Astrocyte of the cerebellum (primary cell): ENCODE measurements around the gene POR.

Experiments used
- DNase-seq: peaks from one replicate; pipeline ENCODE4 v3.0.0-alpha.2; 2011; ENCODE audit warnings: low read depth
- H3K4me3 ChIP-seq: 2 replicates; pipeline ENCODE4 v1.5.1; 2011; ENCODE audit warnings: mild to moderate bottlenecking, low read depth, low read length, moderate library complexity
- CTCF ChIP-seq: IDR thresholded peaks from 2 replicates; pipeline ENCODE4 v1.5.1; 2012; ENCODE audit warnings: low read length, low read depth, moderate library complexity, mild to moderate bottlenecking; ENCODE audit errors: missing control alignments
- in situ Hi-C: cut with HindIII; loops from 2 replicates; pipeline ENCODE4 v1.10.0; 2017; ENCODE audit warnings: low sequenced_read_pairs

Gene POR

DNA sequence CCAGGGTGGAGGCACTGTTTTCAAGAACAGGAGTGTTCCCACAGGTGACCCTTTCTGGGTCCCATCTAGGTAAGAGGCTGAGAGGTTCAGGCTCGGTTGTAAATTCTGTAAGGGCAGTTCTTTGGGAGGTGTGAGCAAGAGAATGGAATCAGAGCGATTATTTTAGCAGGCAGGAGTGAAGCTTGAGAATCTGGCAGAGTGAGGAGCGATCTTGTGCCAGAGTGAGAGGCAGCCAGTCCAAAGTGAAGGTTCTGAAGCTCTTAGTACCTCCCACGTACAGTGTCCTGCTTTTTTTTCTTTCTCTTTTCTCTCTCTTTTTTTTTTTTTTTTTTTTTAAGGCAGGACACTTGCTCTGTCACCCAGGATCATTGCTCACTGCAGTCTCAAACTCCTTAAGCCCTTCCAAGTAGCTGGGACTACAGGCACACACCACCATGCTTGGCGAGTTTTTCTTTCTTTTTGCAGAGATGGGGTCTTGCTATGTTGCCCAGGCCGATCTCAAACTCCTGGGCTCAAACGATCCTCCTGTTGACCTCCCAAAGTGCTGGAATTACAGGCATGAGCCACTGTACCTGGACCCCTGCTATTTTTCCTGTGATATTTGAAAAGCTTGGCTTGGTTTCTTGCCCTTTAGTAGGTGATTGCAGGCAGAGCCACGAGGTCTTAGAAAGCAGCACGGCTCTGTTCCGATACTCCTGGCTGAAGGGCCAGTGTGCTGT is 10.9 kb downstream of the POR start:
- DNase-seq, result no peak
- H3K4me3 ChIP-seq, result no peak overlapping the region
- TF ChIP-seq CTCF, result no peak
- in situ Hi-C loops, result no loop called here

GRCh38 chr7:75928568-75928914 is 13.6 kb downstream of the POR start:
- H3K4me3 ChIP-seq, result no peak overlapping the region
- no peak for TF ChIP-seq CTCF

GRCh38 chr7:75931680-75932079 is 16.7 kb downstream of the POR start:
- in situ Hi-C loops, result no loop called here
- DNase-seq, result no peak
- TF ChIP-seq CTCF, result no peak
- no peak overlapping the region for H3K4me3 ChIP-seq

More at GRCh38 chr7:75928568-75928914, 13.6 kb downstream of the POR start:
- in situ Hi-C loops, result no loop called here
- DNase-seq, result no peak

- H3K4me3 ChIP-seq, result no peak overlapping the region
- DNase-seq, result peak; percentile 59
- TF ChIP-seq CTCF, result no peak
- in situ Hi-C loops, result no loop called here
Observed at GRCh38 chr7:75937958-75938786, 23.2 kb downstream of the POR start.

DNA sequence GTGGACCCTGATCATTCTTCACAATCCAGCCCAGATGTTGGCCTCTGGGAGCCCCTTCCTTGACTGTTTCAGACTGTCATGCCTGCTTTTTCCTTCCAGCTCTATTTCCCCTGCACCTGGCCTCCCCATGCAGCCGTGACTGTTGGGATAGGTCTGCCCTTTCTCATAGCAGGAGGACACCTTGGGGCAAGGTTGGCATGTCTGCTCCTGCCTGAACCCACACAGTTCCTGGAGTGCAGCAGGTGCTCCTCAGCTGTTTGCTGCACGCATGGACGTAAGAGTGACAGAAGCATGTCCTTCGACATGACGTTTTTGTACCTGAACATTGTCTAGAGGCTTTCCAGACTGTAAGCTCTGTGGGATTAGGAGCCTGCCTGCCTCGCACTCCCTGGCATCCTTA is 24.0 kb downstream of the POR start:
- no peak overlapping the region for H3K4me3 ChIP-seq
- in situ Hi-C loops, result no loop called here
- DNase-seq, result no peak
- no peak for TF ChIP-seq CTCF

DNA sequence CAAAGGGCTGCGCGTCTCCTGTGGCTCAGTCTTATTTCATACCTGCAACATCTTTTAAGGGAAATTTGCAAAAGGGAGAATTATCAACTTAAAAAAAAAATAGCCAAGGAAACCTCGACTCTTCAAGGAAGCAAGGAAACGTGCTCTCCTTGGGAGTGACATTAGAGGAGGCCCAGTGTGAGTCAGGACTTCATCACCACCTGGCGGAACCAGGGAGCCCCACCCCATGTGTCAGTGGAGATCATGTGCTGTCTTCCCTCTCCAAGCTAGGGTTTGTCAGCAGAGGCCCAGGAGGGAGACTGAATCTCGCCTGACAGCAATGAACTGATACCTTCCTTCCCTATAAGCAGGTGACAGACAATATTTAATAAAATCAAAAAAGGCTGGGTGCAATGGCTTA is 28.9 kb downstream of the POR start:
- DNase-seq, result no peak
- H3K4me3 ChIP-seq, result no peak overlapping the region
- in situ Hi-C loops, result no loop called here
- TF ChIP-seq CTCF, result no peak
